ENCODE data around the gene PXDN. TPM values are rescaled to one million over a fixed set of nuclear protein-coding genes. Genes with fewer than 3 reads are reported as not detected.

The PXDN gene
- total RNA-seq, 1 experiment from 2014 or later: 146 TPM

- DNase-seq (ENCODE audit: low spot score): no peak
- ChIA-PET CTCF (interaction anchor here (0.9 kb wide), 1 partner anchor 40 kb away, joined by 3 read pairs; no protein-coding TSS in a partner anchor), POLR2A (no interaction called here)
- no peaks in the 10 kb centered on the region for H3K9me3 Mint-ChIP-seq
- no peak overlapping the region for H3K4me3 Mint-ChIP-seq
- ATAC-seq: no peak
- TF ChIP-seq NR2C2 (CRISPR knock-in tag; IDR thresholded peaks at IDR 0.05) (no peak), E2F5 (CRISPR knock-in tag; IDR thresholded peaks at IDR 0.05) (no peak), MYBL2 (CRISPR knock-in tag; IDR thresholded peaks at IDR 0.05) (no peak), TP53 (CRISPR knock-in tag; IDR thresholded peaks at IDR 0.05) (no peak), EMX1 (CRISPR knock-in tag; IDR thresholded peaks at IDR 0.05) (no peak), JUN (CRISPR knock-in tag; IDR thresholded peaks at IDR 0.05) (no peak), ZBTB43 (CRISPR knock-in tag; IDR thresholded peaks at IDR 0.05) (no peak), SMAD4 (CRISPR knock-in tag; IDR thresholded peaks at IDR 0.05) (no peak), NR1H2 (CRISPR knock-in tag; IDR thresholded peaks at IDR 0.05) (no peak), MAX (CRISPR knock-in tag; IDR thresholded peaks at IDR 0.05) (no peak)
- no peak overlapping the region for H3K27ac Mint-ChIP-seq
- H3K36me3 Mint-ChIP-seq: no peaks in the 10 kb centered on the region
- no peaks in the 10 kb centered on the region; the same call in 1 of the 2 replicates for H3K27me3 Mint-ChIP-seq (ENCODE audit: low read depth)
- peaks cover 13% of the 10 kb centered on the region for H3K4me1 Mint-ChIP-seq
Observed at GRCh38 chr2:1791006-1791605, 46.8 kb upstream of the PXDN start.

- Mint-ChIP-seq H3K27me3 (ENCODE audit: low read depth) (no peaks in the 10 kb centered on the region; the same call in 1 of the 2 replicates), H3K9me3 (no peaks in the 10 kb centered on the region), H3K27ac (no peak overlapping the region), H3K36me3 (no peaks in the 10 kb centered on the region), H3K4me1 (peaks cover 13% of the 10 kb centered on the region), H3K4me3 (no peak overlapping the region)
- no peak for ATAC-seq
- CTCF ChIA-PET: interaction anchor here (0.9 kb wide), 1 partner anchor 40 kb away, joined by 3 read pairs; no protein-coding TSS in a partner anchor
- POLR2A ChIA-PET: no interaction called here
- TF ChIP-seq ZSCAN18 (CRISPR knock-in tag; IDR thresholded peaks at IDR 0.05): no peak
- TF ChIP-seq FOXP4 (CRISPR knock-in tag; IDR thresholded peaks at IDR 0.05): no peak
- DNase-seq (ENCODE audit: low spot score): no peak
Observed at GRCh38 chr2:1790473-1790872, 46.2 kb upstream of the PXDN start.

- ChIA-PET POLR2A (no interaction called here), CTCF (interaction anchor here (0.6 to 1.1 kb wide), 13 partner anchors 9 to 164 kb away, joined by 3 to 6 read pairs (median 3); no protein-coding TSS in a partner anchor)
- Mint-ChIP-seq H3K27me3 (ENCODE audit: low read depth) (no peaks in the 10 kb centered on the region; the same call in 1 of the 2 replicates), H3K36me3 (no peaks in the 10 kb centered on the region), H3K4me3 (no peak overlapping the region), H3K27ac (no peak overlapping the region), H3K4me1 (peaks cover 13% of the 10 kb centered on the region), H3K9me3 (no peaks in the 10 kb centered on the region)
- no peak for DNase-seq (ENCODE audit: low spot score)
- TF ChIP-seq ZNF396 (CRISPR knock-in tag; IDR thresholded peaks at IDR 0.05; ENCODE audit: borderline replicate concordance): no peak
- TF ChIP-seq TCF7 (CRISPR knock-in tag; IDR thresholded peaks at IDR 0.05; ENCODE audit: low read depth): no peak
- no peak for TF ChIP-seq SP1 (CRISPR knock-in tag; conservative IDR thresholded peaks at IDR 0.05)
- TF ChIP-seq EMX1 (CRISPR knock-in tag; IDR thresholded peaks at IDR 0.05): no peak
- peak; percentile 40; the same call in 1 of the 2 replicates for TF ChIP-seq CTCF (IDR thresholded peaks at IDR 0.05)
- ATAC-seq: no peak
Observed at GRCh38 chr2:1789610-1790009, 45.3 kb upstream of the PXDN start.
